GM23338 (cell line): ENCODE data around the gene FAM168A. TPM values are rescaled to one million over a fixed set of nuclear protein-coding genes. Genes with fewer than 3 reads are reported as not detected.

ENCODE experiments used
- ATAC-seq: fragments of 200-7000 bp; cut with Tn5 transposase; 3 replicates; pipeline ENCODE4 v1.9.1; 2020
- DNase-seq: peaks from one replicate; pipeline ENCODE4 v3.0.0-alpha.2; 2015; ENCODE audit warnings: low spot score
- H2AFZ ChIP-seq: fragments of 200-600 bp; sonication (generic); 2 replicates; pipeline ENCODE4 v1.8.0; 2016; ENCODE audit warnings: antibody characterized with exemption, mild to moderate bottlenecking, moderate library complexity
- H3F3A ChIP-seq: fragments of 200-600 bp; sonication (generic); replicated peaks from 2 replicates; pipeline ENCODE4 v1.8.0; 2017; ENCODE audit warnings: antibody characterized with exemption, mixed run types, low read depth
- H3K27ac ChIP-seq: fragments of 200-600 bp; sonication (generic); 2 replicates; pipeline ENCODE4 v1.6.1; 2016; ENCODE audit warnings: low read depth
- H3K27me3 ChIP-seq: fragments of 200-600 bp; sonication (generic); 2 replicates; pipeline ENCODE4 v1.8.0; 2016; ENCODE audit warnings: mild to moderate bottlenecking, mixed run types, moderate library complexity; ENCODE audit not compliant: insufficient read depth
- H3K36me3 ChIP-seq: fragments of 200-600 bp; sonication (generic); 2 replicates; pipeline ENCODE4 v1.8.0; 2016; ENCODE audit warnings: mild to moderate bottlenecking; ENCODE audit not compliant: insufficient read depth
- H3K4me1 ChIP-seq: fragments of 200-600 bp; sonication (generic); 2 replicates; pipeline ENCODE4 v1.8.0; 2016; ENCODE audit warnings: mild to moderate bottlenecking, moderate library complexity; ENCODE audit not compliant: insufficient read depth
- H3K4me2 ChIP-seq: fragments of 200-600 bp; sonication (generic); 2 replicates; pipeline ENCODE4 v1.7.1; 2017; ENCODE audit warnings: mixed run types
- H3K4me3 ChIP-seq: fragments of 200-600 bp; sonication (generic); 2 replicates; pipeline ENCODE4 v1.6.1; 2016; ENCODE audit warnings: mixed run types
- H3K79me2 ChIP-seq: fragments of 200-600 bp; sonication (generic); replicated peaks from 2 replicates; pipeline ENCODE4 v1.8.0; 2017; ENCODE audit warnings: mild to moderate bottlenecking; ENCODE audit not compliant: insufficient read depth
- H3K9me2 ChIP-seq: fragments of 200-600 bp; sonication (generic); 2 replicates; pipeline ENCODE4 v1.8.0; 2017; ENCODE audit not compliant: insufficient read depth
- H4K20me1 ChIP-seq: fragments of 200-600 bp; sonication (generic); replicated peaks from 2 replicates; pipeline ENCODE4 v1.8.0; 2017; ENCODE audit warnings: mild to moderate bottlenecking; ENCODE audit not compliant: insufficient read depth
- H3K27ac Mint-ChIP-seq: 2 replicates; pipeline ENCODE4 v1.8.0; 2020; ENCODE audit warnings: inconsistent platforms, mild to moderate bottlenecking, moderate library complexity, mixed read lengths
- H3K27me3 Mint-ChIP-seq: 3 replicates; pipeline ENCODE4 v1.8.0; 2022; ENCODE audit warnings: low read depth, mild to moderate bottlenecking, moderate library complexity, mixed read lengths, inconsistent platforms; ENCODE audit not compliant: insufficient read depth, poor library complexity
- H3K36me3 Mint-ChIP-seq: 3 replicates; pipeline ENCODE4 v1.8.0; 2021; ENCODE audit warnings: low read depth, mild to moderate bottlenecking, inconsistent platforms, moderate library complexity, mixed read lengths
- H3K4me1 Mint-ChIP-seq: 3 replicates; pipeline ENCODE4 v1.8.0; 2020; ENCODE audit warnings: mild to moderate bottlenecking, inconsistent platforms, mixed read lengths
- H3K4me3 Mint-ChIP-seq: 3 replicates; pipeline ENCODE4 v1.8.0; 2021; ENCODE audit warnings: moderate library complexity, mild to moderate bottlenecking, inconsistent platforms, mixed read lengths
- H3K9me3 Mint-ChIP-seq: 3 replicates; pipeline ENCODE4 v1.8.0; 2020; ENCODE audit warnings: moderate library complexity, mild to moderate bottlenecking, inconsistent platforms, mixed read lengths
- CREB1 ChIP-seq: fragments of 250-450 bp; sonication (Bioruptor Pico); IDR thresholded peaks from 2 replicates; pipeline ENCODE4 v1.5.0; 2020; ENCODE audit warnings: low read depth, mild to moderate bottlenecking, moderate library complexity
- CTCF ChIP-seq, 2 experiments: fragments of 200-600 bp in 1 of 2; sonication (generic) in 1 of 2; conservative IDR thresholded peaks; 2 replicates each; pipeline versions ENCODE4 v1.5.1 to v1.6.1; 2016 to 2017; ENCODE audit warnings: antibody characterized with exemption in 2 of 2, low read depth in 2 of 2, mild to moderate bottlenecking in 2 of 2, moderate library complexity in 1 of 2
- ETS1 ChIP-seq: IDR thresholded peaks from 2 replicates; pipeline ENCODE4 v1.6.1; 2016; ENCODE audit warnings: antibody characterized with exemption
- EZH2 ChIP-seq: fragments of 200-600 bp; sonication (generic); IDR thresholded peaks from one replicate; pipeline ENCODE4 v1.8.0; 2017; ENCODE audit warnings: antibody characterized with exemption, mild to moderate bottlenecking, low read depth; ENCODE audit not compliant: unreplicated experiment
- EZH2phosphoT487 ChIP-seq: fragments of 200-600 bp; sonication (generic); IDR thresholded peaks from one replicate; pipeline ENCODE4 v1.8.1; 2018; ENCODE audit warnings: antibody characterized with exemption; ENCODE audit not compliant: unreplicated experiment
- JUNB ChIP-seq: IDR thresholded peaks from one replicate; pipeline ENCODE4 v1.6.1; 2016; ENCODE audit warnings: antibody characterized with exemption; ENCODE audit not compliant: unreplicated experiment
- NANOG ChIP-seq: IDR thresholded peaks from 2 replicates; pipeline ENCODE4 v1.6.1; 2016; ENCODE audit warnings: antibody characterized with exemption, borderline replicate concordance
- POLR2AphosphoS5 ChIP-seq: IDR thresholded peaks from 2 replicates; pipeline ENCODE4 v1.6.1; 2016; ENCODE audit warnings: antibody characterized with exemption, low read depth
- REST ChIP-seq: IDR thresholded peaks from one replicate; pipeline ENCODE4 v1.6.1; 2018; ENCODE audit warnings: antibody characterized with exemption; ENCODE audit not compliant: unreplicated experiment
- STAT1 ChIP-seq: IDR thresholded peaks from one replicate; pipeline ENCODE4 v1.6.1; 2016; ENCODE audit warnings: antibody characterized with exemption; ENCODE audit not compliant: unreplicated experiment
- ZNF114 ChIP-seq: fragments of 250-450 bp; sonication (Bioruptor Pico); IDR thresholded peaks from 2 replicates; pipeline ENCODE4 v1.5.0; 2020; ENCODE audit warnings: mild to moderate bottlenecking, moderate library complexity
- ZNF331 ChIP-seq: fragments of 250-450 bp; sonication (Bioruptor Pico); IDR thresholded peaks from 2 replicates; pipeline ENCODE4 v1.5.0; 2020; ENCODE audit warnings: low read depth, mild to moderate bottlenecking, moderate library complexity
- ZNF462 ChIP-seq: fragments of 250-450 bp; sonication (Bioruptor Pico); IDR thresholded peaks from 2 replicates; pipeline ENCODE4 v1.5.0; 2020; ENCODE audit warnings: mild to moderate bottlenecking, moderate library complexity
- polyA plus RNA-seq: library from polyadenylated mRNA; unstranded; fragments of >200 nt; fragmentation: Nextera tagmentation; extraction: Ambion mirVana; gene quantifications from 2 replicates; pipeline ENCODE4 v1.2.1, GENCODE V29; 2016
- total RNA-seq: library from RNA; depleted of rRNA; stranded (reverse); fragments of >200 nt; shearing (Covaris generic); gene quantifications from 2 replicates; pipeline ENCODE4 v1.2.3, GENCODE V29; 2014

The FAM168A gene
- total and polyA plus RNA-seq, 2 experiments from 2014 or later: 8.0 to 20.3 TPM

GRCh38 chr11:73426219-73426850, 171.6 kb downstream of the FAM168A start:
- H3K4me3 ChIP-seq: no peak overlapping the region
- TF ChIP-seq ETS1 (no peak), STAT1 (no peak), EZH2 (no peak), ZNF114 (no peak), CTCF (conservative IDR thresholded peaks at IDR 0.05; ENCODE audit: low read depth in 2 of 2) (no peak), NANOG (no peak), POLR2AphosphoS5 (no peak), CREB1 (CRISPR knock-in tag) (no peak), ZNF331 (CRISPR knock-in tag) (no peak), REST (no peak), JUNB (no peak), EZH2phosphoT487 (no peak), ZNF462 (CRISPR knock-in tag) (no peak)
- H2AFZ ChIP-seq: no peak overlapping the region
- H3K4me1 Mint-ChIP-seq: peaks cover 10% of the 10 kb centered on the region
- no peak; the same call in 2 of the 3 replicates for ATAC-seq
- no peaks in the 10 kb centered on the region for H3K36me3 ChIP-seq
- H3K4me1 ChIP-seq: peaks cover 6% of the 10 kb centered on the region
- no peak for DNase-seq
- no peaks in the 10 kb centered on the region; the same call in 1 of the 2 replicates for H4K20me1 ChIP-seq
- peaks cover 1% of the 10 kb centered on the region for H3K27me3 Mint-ChIP-seq
- no peaks in the 10 kb centered on the region for H3K36me3 Mint-ChIP-seq
- no peaks in the 10 kb centered on the region for H3K9me3 Mint-ChIP-seq
- H3K79me2 ChIP-seq: no peaks in the 10 kb centered on the region
- H3K27ac ChIP-seq: peak overlapping the region; percentile 33; the same call in 1 of the 2 replicates
- H3K27me3 ChIP-seq: no peaks in the 10 kb centered on the region
- no peak overlapping the region for H3K4me2 ChIP-seq
- no peaks in the 10 kb centered on the region for H3K9me2 ChIP-seq
- 0 out of 2 replicates have a peak overlapping the region, but pooled peaks have one; percentile 11 for H3K27ac Mint-ChIP-seq
- no peak overlapping the region for H3K4me3 Mint-ChIP-seq
- no peaks in the 10 kb centered on the region for H3F3A ChIP-seq
